LHCN-M2 (cell line): ENCODE measurements around the gene SAA1. TPM values are rescaled to one million over a fixed set of nuclear protein-coding genes. Genes with fewer than 3 reads are reported as not detected.
"Not testable (repeated sequence)": the region's sequence is repeated elsewhere in the genome, so short reads cannot be mapped to it uniquely, and the experiment has no call there.

Experiments used
- DNase-seq: peaks from one replicate; pipeline ENCODE4 v3.0.0-alpha.2; 2012; ENCODE audit warnings: low read depth
- polyA plus RNA-seq: library from polyadenylated mRNA; unstranded; fragments of >200 nt; gene quantifications from one replicate; pipeline ENCODE4 v1.2.1, GENCODE V29; 2012; ENCODE audit warnings: missing spikeins
- total RNA-seq: library from RNA; depleted of rRNA; stranded (reverse); fragments of >200 nt; gene quantifications from 2 replicates; pipeline ENCODE4 v1.2.3, GENCODE V29; 2014; rRNA removed

The SAA1 gene
- total RNA-seq, result 1.7 and 1.9 TPM in 2 replicates
- polyA plus RNA-seq, result 24.0 TPM

GRCh38 chr11:18265949-18266348 is at the start of gene SAA1:
Gene SAA1 (plus strand): TSS chr11:18266264. CDS start chr11:18266888, 624 bp downstream.
- peak; percentile 53 for DNase-seq

- no peak for DNase-seq
These were observed 44.7 kb upstream of the SAA1 start for GRCh38 chr11:18221274-18221876.

GRCh38 chr11:18222814-18223421 is 43.1 kb upstream of the SAA1 start:
- no peak for DNase-seq

- no peak for DNase-seq
These were observed 42.3 kb upstream of the SAA1 start for GRCh38 chr11:18223591-18224387.

GRCh38 chr11:18225913-18226312 is 40.2 kb upstream of the SAA1 start:
- DNase-seq, result no peak

- DNase-seq, result no peak
These were observed 36.6 kb upstream of the SAA1 start for GRCh38 chr11:18229501-18229900.

GRCh38 chr11:18230859-18231258 is 35.2 kb upstream of the SAA1 start:
- no peak for DNase-seq

- DNase-seq, result no peak
These were observed 32.2 kb upstream of the SAA1 start for GRCh38 chr11:18233912-18234311.

- peak; percentile 19 for DNase-seq
These were observed 30.4 kb upstream of the SAA1 start for GRCh38 chr11:18235394-18236334.

- DNase-seq, result no peak
These were observed 29.3 kb upstream of the SAA1 start, which contains the start of gene SAA4 for GRCh38 chr11:18236664-18237356. Gene SAA4 (minus strand): TSS chr11:18236802. CDS start chr11:18235926, 876 bp downstream.

- no peak for DNase-seq
These were observed 26.4 kb upstream of the SAA1 start for GRCh38 chr11:18239655-18240054.

GRCh38 chr11:18243783-18244362 is 22.2 kb upstream of the SAA1 start:
- peak; percentile 60 for DNase-seq

- DNase-seq, result no peak
These were observed 20.7 kb upstream of the SAA1 start for GRCh38 chr11:18245396-18245795.

GRCh38 chr11:18246379-18247190 is 19.5 kb upstream of the SAA1 start:
- not testable (repeated sequence) for DNase-seq

- not testable (repeated sequence) for DNase-seq
These were observed 18.9 kb upstream of the SAA1 start for GRCh38 chr11:18247191-18247581.

- no peak for DNase-seq
These were observed 17.5 kb upstream of the SAA1 start, which contains the start of gene SAA2 for GRCh38 chr11:18248561-18248960. Gene SAA2 (minus strand): TSS chr11:18248668. CDS start chr11:18248011, 657 bp downstream.

GRCh38 chr11:18253233-18253632 is 12.8 kb upstream of the SAA1 start:
- DNase-seq, result no peak

- no peak for DNase-seq
These were observed 12.2 kb upstream of the SAA1 start for GRCh38 chr11:18253778-18254338.

- DNase-seq, result no peak
These were observed 11.2 kb upstream of the SAA1 start for GRCh38 chr11:18254781-18255361.
